ENCODE data around the gene ZNF668.
A peak's percentile ranks its signal among the peaks of the same experiment; 100 is the strongest.
"Not testable (repeated sequence)": the region's sequence is repeated elsewhere in the genome, so short reads cannot be mapped to it uniquely, and the experiment has no call there.

ZNF668 gene

DNA sequence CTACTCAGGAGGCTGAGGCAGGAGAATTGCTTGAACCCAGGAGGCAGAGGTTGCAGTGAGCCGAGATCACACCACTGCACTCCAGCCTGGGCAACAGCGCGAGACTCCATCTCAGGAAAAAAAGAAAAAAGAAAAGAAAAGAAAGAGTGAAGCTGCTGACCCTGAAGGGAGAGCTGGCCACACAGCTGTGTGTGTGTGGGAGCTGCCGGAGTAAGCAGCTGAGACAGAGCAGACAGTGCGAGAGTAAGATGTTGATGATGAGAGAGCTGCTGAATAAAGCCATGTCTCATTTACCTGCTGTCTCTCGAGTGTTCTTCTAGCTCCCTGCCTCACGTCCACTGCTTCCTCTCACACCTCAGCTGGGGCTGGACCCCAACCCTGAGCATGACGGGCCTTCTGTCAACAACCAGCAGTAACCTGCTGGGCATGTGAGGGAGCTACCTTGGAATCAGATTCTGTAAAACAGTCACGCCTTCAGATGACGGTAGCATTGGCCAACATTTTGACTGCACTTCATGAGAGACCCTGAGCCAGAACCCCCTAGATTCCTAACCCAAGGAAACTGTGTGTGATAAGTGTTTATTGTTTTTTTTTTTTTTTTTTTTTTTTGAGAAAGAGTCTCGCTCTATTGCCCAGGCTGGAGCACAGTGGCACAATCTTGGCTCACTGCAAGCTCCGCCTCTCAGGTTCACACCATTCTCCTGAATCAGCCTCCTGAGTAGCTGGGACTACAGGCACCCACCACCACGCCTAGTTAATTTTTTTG, 27.0 kb upstream of the ZNF668 start:
- DNase-seq = not testable (repeated sequence)

- DNase-seq = no peak
These were observed 26.0 kb upstream of the ZNF668 start for GRCh38 chr16:31099860-31100638.

GRCh38 chr16:31094424-31095120, 20.5 kb upstream of the ZNF668 start, which contains the start of gene VKORC1:
Gene VKORC1 (minus strand): TSS chr16:31094797. CDS start chr16:31094729, 68 bp downstream.
- peak; percentile 91 for DNase-seq

DNA sequence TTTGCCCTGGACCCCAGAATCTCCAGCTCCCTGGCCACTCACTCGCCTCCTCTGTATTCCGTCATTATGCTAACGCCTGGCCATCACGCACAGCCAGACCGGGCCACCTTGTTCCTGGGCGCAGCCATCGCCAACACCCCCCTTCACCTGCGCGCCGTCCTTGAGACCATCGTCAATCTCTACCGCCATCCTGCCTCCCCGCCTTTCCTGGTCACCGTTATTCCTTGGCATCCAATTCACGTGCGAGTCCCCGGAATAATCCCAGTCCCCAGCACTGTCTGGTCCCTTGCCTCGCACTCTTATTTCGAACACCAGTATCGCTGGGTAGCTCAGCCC, 20.0 kb upstream of the ZNF668 start:
- no peak for DNase-seq

DNA sequence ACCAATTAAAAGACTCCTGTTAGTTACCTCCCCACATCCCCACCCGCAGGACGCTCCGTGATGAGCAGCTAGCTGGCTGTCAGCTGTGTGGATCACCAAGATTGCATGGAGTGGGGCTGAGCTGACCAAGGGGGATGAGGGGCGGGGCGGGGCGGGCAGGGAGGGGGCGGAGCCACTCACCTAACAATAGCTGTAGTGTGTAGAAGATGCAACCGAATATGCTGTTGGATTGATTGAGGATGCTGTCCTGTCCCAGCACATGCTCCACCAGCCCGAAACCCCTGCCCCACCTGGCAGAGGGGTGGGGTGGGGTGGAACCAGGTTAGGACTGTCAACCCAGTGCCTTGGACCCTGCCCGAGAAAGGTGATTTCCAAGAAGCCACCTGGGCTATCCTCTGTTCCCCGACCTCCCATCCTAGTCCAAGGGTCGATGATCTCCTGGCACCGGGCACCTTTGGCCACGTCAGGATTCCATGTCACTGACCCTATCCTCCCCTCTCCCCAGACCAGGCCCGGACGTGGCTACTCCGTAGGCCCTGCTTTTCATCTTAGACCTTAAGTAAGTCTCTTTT, 19.2 kb upstream of the ZNF668 start:
- DNase-seq = no peak

DNA sequence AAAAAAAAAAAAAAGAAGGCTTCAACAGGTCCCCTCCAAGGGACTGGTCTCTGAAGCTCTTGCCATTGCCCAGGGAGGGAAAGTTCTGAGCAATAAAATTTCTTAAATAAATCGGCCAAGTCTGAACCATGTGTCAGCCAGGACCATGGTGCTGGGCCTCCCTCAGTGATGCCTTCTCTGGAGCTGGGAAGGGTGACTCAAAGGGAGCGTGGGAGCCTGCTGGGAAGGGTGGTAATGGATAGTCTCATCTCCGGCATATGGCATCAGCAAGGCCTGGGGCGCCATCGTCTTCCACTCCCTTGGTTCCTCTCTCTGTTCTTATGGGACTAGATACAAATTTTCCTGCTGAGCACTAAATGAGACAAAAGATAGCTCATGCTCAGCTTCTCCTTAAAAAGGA, 18.3 kb upstream of the ZNF668 start:
- DNase-seq = no peak

- DNase-seq = no peak
These were observed 16.5 kb upstream of the ZNF668 start for GRCh38 chr16:31090540-31090939.

DNA sequence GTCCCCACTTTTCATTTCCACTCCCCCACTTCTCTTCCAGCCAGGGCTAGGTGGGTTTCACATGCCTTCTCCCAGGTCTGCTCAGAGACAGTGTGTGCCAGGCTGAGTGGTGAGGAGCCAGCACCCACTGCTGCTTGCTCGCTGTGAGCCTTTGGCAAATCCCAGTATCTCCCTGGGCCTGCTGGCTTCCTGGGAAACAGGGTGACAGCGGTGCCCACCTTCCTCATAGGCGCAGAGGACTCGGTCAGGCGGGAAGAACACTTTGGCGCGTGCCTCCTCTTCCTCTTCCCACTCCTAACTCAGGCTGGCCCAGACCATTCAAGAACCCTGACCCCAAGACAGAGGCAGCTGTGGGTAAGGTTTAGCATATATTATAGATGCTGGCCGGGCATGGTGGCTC, 15.2 kb upstream of the ZNF668 start:
- no peak for DNase-seq

DNA sequence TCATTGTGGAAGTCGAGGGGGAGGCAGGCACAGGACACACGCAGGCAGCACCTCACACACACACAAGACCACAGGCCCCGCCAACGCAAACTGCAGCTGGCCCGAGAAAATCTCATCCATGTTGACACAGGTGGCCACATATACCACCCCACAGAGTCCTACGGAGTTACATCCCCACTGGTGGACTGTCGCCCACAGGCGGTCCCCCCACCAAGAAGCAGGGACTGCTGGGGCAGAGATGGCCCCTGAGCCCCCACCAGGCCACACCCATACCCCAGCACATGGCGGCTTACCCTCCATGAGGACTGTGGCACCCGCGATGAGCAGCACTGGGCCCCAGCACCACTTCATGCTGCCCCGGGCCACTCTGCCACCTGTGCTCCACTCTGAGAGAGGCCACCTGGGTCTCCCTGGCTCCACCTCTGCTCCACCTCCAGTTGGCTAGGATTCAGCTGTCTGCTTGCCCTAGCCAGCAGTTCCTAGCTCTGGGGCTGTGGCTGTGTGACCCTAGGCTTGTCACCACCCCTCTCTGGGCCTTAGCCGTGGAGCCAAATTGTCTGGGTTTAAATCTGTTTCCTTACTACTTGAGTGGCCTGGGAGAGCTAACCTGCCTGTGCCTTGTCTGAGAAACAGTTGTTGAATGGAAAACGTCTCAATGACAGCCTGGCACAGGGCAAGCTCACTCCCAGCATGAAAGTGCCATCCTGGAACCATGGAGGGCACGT, 14.6 kb upstream of the ZNF668 start, which contains the start of gene PRSS53:
PRSS53 (minus strand) TSS at position 485 of the 725 bp plus-strand sequence; CDS start at position 351, 134 bp downstream.
- no peak for DNase-seq

DNA sequence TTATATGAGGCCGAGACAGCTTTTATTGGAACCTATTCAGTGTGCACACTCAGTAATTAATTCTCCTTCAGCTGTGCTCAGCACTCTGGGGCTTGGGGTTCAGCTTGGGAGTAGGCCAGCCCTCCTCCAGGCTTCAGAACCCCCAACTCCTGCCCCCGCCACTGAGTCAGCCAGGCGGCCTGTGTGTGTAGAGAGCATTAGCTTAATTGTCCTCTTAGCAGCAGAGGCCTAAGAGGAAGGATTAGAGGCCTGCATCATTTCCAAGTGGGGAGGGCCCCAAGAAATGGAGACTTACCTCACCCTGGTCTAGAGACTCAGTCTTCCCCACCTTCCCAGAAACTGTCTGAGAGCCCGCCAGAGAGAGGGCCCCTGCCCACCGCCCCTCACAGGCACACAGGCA, 13.9 kb upstream of the ZNF668 start:
- no peak for DNase-seq

- no peak for DNase-seq
These were observed 13.4 kb upstream of the ZNF668 start for GRCh38 chr16:31087481-31087880.

GRCh38 chr16:31086629-31086906, 12.5 kb upstream of the ZNF668 start:
- DNase-seq = no peak

GRCh38 chr16:31085873-31086628, 12.0 kb upstream of the ZNF668 start:
- no peak for DNase-seq

DNA sequence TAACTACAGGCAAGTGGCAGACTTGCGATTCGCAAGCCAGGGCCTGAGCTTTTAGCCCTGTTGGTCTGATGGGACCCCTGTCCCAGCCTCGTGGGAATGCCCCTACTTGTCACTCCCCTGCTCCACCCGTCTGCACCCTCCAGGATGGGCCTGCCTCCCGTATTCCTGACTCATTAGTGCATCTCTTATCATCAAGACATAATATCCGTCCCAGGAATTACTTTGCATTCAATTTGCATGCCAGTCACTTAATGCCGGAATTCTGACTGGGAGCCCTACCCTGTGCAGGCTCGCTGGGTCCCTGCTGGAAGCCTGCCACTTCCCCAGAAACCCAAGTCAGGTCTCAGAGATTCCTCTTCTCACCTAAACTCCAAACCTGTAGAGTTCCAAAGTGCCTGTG, 11.4 kb upstream of the ZNF668 start:
- DNase-seq = no peak

GRCh38 chr16:31084584-31085302, 10.7 kb upstream of the ZNF668 start:
- DNase-seq = no peak

GRCh38 chr16:31083981-31084380, 9.9 kb upstream of the ZNF668 start:
- no peak for DNase-seq

- no peak for DNase-seq
These were observed 9.5 kb upstream of the ZNF668 start for GRCh38 chr16:31083556-31083955.

DNA sequence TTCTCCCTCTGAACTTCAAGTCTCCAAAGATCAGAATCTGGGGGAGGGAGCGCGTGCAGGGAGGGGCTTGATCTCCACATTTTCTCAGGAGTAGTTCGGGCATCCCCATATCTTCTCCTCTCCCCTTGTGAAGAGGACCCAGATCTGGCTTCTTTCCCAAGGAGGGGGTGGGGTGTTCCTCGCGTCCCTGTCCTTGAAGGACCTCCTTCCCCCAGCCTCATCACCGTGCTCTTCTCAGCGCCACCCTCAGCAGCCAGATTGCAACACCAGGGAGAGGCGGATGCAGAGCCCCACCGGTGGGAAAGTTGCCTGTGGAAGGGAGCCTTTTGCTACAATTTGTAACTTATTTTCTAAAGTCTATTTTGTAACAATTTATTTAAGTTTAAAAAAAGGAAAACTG, 9.0 kb upstream of the ZNF668 start:
- DNase-seq = no peak

- DNase-seq = no peak
These were observed 8.5 kb upstream of the ZNF668 start for GRCh38 chr16:31082368-31083045.

DNA sequence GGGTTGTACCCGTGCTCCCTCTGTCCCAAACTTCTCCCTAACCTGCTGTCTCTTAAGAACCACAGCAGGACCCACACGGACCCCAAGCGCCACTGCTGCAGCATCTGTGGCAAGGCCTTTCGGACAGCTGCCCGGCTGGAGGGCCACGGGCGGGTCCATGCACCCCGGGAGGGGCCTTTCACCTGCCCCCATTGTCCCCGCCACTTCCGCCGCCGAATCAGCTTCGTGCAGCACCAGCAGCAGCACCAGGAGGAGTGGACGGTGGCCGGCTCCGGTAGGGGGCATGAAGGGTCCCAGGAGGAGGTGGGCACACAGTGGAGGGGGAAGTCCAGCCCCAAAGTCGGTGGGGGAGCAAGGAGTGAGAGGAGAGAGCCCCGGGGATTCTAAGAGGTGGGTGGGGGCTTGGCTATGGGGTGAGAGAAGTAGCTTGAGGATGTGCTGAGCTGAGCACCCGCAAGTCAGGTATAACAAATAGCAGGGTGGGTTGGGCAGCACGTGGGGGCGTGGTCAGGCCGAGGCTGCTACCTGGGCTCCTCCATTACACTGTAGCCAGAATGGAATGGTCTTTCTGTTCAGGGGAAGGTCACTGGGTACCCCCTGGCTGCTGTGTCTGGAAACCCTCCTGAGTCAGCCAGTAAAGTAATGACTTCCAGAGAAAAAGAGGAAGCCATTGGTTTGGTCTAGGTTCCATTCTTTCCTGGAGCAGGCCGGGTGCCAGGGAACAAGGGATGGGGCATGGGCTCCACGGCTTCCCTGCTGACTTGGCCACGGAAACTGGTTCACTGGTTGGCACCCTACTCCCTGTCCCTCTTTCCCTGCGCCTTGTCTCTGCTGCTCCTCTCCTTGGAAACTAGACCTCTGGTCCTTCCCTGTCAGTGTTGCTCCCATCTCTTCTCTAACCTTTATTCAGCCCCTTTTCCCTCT, 7.7 kb upstream of the ZNF668 start:
- DNase-seq = no peak
